HS-27A (cell line): ENCODE results near the gene INPP4A.

Experiments
- DNase-seq: peaks from one replicate; pipeline ENCODE4 v3.0.0-alpha.2; 2012; ENCODE audit warnings: low read depth, missing footprints

INPP4A gene

GRCh38 chr2:98460573-98461497, 16.2 kb downstream of the INPP4A start:
- no peak for DNase-seq

- DNase-seq, result no peak
Observed at GRCh38 chr2:98461498-98462049, 16.9 kb downstream of the INPP4A start.

- DNase-seq, result no peak
Observed at GRCh38 chr2:98463081-98463481, 18.4 kb downstream of the INPP4A start.

GRCh38 chr2:98463551-98463971, 18.9 kb downstream of the INPP4A start:
- DNase-seq, result no peak

- DNase-seq, result no peak
Observed at GRCh38 chr2:98463988-98464771, 19.5 kb downstream of the INPP4A start.

- DNase-seq, result no peak
Observed at GRCh38 chr2:98464772-98465310, 20.2 kb downstream of the INPP4A start.

GRCh38 chr2:98465456-98466226, 21.0 kb downstream of the INPP4A start:
- no peak for DNase-seq

- DNase-seq, result no peak
Observed at GRCh38 chr2:98467082-98467536, 22.5 kb downstream of the INPP4A start.

GRCh38 chr2:98467652-98468051, 23.0 kb downstream of the INPP4A start:
- no peak for DNase-seq

GRCh38 chr2:98468621-98469236, 24.1 kb downstream of the INPP4A start:
- no peak for DNase-seq

GRCh38 chr2:98469862-98470544, 25.3 kb downstream of the INPP4A start:
- no peak for DNase-seq

GRCh38 chr2:98470851-98471255, 26.2 kb downstream of the INPP4A start:
- DNase-seq, result no peak

GRCh38 chr2:98471402-98472131, 26.9 kb downstream of the INPP4A start:
- no peak for DNase-seq

GRCh38 chr2:98472132-98472650, 27.5 kb downstream of the INPP4A start:
- DNase-seq, result no peak

GRCh38 chr2:98472961-98473746, 28.5 kb downstream of the INPP4A start:
- DNase-seq, result no peak

GRCh38 chr2:98473995-98474780, 29.5 kb downstream of the INPP4A start:
- no peak for DNase-seq

GRCh38 chr2:98474979-98475632, 30.4 kb downstream of the INPP4A start:
- DNase-seq, result no peak
